ENCODE results near the gene SPNS1.
"Not testable (repeated sequence)": the region's sequence is repeated elsewhere in the genome, so short reads cannot be mapped to it uniquely, and the experiment has no call there.

Gene SPNS1

GRCh38 chr16:28964072-28964471 is 10.5 kb upstream of the SPNS1 start:
- no peak overlapping the region for H3K4me3 ChIP-seq (ENCODE audit: low read length)
- no peaks in the 10 kb centered on the region for H3K27me3 ChIP-seq (ENCODE audit: control insufficient read depth, insufficient read depth, low read length)
- no peaks in the 10 kb centered on the region for H3K4me1 ChIP-seq (ENCODE audit: control insufficient read depth, insufficient read depth, low read length)
- H3K36me3 ChIP-seq (ENCODE audit: insufficient read depth, low read length) = peaks cover 46% of the 10 kb centered on the region
- no peak overlapping the region for H3K9ac ChIP-seq (ENCODE audit: low read depth, low read length)
- H3K4me2 ChIP-seq (ENCODE audit: low read length) = no peak overlapping the region
- no peaks in the 10 kb centered on the region for H3K9me3 ChIP-seq (replicated peaks; ENCODE audit: low read length)

DNA sequence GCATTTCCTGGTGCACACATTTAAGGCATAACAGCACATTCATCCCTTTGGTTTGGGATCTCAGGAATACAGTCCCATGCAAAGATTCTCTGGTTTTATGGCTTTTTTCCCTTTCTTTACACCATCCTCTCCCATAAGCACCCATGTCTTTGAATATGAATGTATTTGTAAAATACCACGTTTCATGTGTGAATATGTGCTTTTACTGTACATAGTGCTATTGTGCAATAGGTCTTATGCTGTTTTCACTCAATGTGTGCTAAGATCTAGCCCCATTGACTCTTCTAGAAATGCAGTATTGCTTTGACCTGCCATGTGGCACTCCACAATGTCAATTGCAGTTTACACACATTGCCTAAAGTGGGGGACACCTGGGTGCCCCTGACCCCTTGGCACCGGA is 10.1 kb upstream of the SPNS1 start:
- Histone ChIP-seq H3K27me3 (ENCODE audit: control insufficient read depth, insufficient read depth, low read length) (no peaks in the 10 kb centered on the region), H3K36me3 (ENCODE audit: insufficient read depth, low read length) (peaks cover 42% of the 10 kb centered on the region), H3K9ac (ENCODE audit: low read depth, low read length) (no peak overlapping the region), H3K4me2 (ENCODE audit: low read length) (no peak overlapping the region), H3K4me1 (ENCODE audit: control insufficient read depth, insufficient read depth, low read length) (no peaks in the 10 kb centered on the region), H3K4me3 (ENCODE audit: low read length) (no peak overlapping the region), H3K9me3 (replicated peaks; ENCODE audit: low read length) (no peaks in the 10 kb centered on the region)

DNA sequence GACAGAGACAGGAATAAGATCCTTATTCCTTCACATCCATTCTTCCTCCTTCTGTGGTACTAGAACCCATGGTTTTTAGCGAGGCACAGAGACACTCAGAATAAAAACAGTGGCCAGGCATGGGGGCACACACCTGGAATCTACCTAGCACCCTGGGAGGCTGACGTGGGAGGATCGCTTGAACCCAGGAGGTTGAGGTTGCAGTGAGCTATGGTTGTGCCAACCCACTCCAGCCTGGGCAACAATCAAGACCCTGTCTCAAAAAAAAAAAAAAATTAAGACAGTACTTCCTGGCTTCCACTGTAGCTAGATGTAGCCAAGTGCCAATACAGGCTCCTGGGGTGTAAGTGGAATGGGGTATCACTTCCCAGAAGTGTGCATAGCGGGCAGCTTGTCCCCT is 7.4 kb upstream of the SPNS1 start:
- H3K4me1 ChIP-seq (ENCODE audit: control insufficient read depth, insufficient read depth, low read length) = no peaks in the 10 kb centered on the region
- H3K9ac ChIP-seq (ENCODE audit: low read depth, low read length) = no peak overlapping the region
- H3K4me2 ChIP-seq (ENCODE audit: low read length) = no peak overlapping the region
- H3K4me3 ChIP-seq (ENCODE audit: low read length) = no peak overlapping the region
- H3K9me3 ChIP-seq (replicated peaks; ENCODE audit: low read length) = no peaks in the 10 kb centered on the region
- peaks cover 28% of the 10 kb centered on the region for H3K36me3 ChIP-seq (ENCODE audit: insufficient read depth, low read length)
- H3K27me3 ChIP-seq (ENCODE audit: control insufficient read depth, insufficient read depth, low read length) = no peaks in the 10 kb centered on the region

- not testable (repeated sequence) for H3K9ac ChIP-seq (ENCODE audit: low read depth, low read length); H3K36me3 ChIP-seq (ENCODE audit: insufficient read depth, low read length); H3K4me2 ChIP-seq (ENCODE audit: low read length)
These were observed 4.9 kb upstream of the SPNS1 start for GRCh38 chr16:28969696-28970095.

GRCh38 chr16:28974007-28974436 is 556 bp upstream of the SPNS1 start:
- H3K4me1 ChIP-seq (ENCODE audit: control insufficient read depth, insufficient read depth, low read length) = peaks cover 13% of the 10 kb centered on the region

More at GRCh38 chr16:28969696-28970095, 4.9 kb upstream of the SPNS1 start:
- not testable (repeated sequence) for H3K9me3 ChIP-seq (replicated peaks; ENCODE audit: low read length); H3K4me3 ChIP-seq (ENCODE audit: low read length); H3K27me3 ChIP-seq (ENCODE audit: control insufficient read depth, insufficient read depth, low read length); H3K4me1 ChIP-seq (ENCODE audit: control insufficient read depth, insufficient read depth, low read length)

GRCh38 chr16:28975158-28975599 is 601 bp downstream of the SPNS1 start:
- no peaks in the 10 kb centered on the region for H3K27me3 ChIP-seq (ENCODE audit: control insufficient read depth, insufficient read depth, low read length)
- H3K4me3 ChIP-seq (ENCODE audit: low read length) = peak overlapping the region; percentile 84
- H3K9me3 ChIP-seq (replicated peaks; ENCODE audit: low read length) = no peaks in the 10 kb centered on the region
- H3K36me3 ChIP-seq (ENCODE audit: insufficient read depth, low read length) = peaks cover 9% of the 10 kb centered on the region
- H3K4me2 ChIP-seq (ENCODE audit: low read length) = peak overlapping the region; percentile 94
- H3K4me1 ChIP-seq (ENCODE audit: control insufficient read depth, insufficient read depth, low read length) = peaks cover 13% of the 10 kb centered on the region
- peak overlapping the region; percentile 95 for H3K9ac ChIP-seq (ENCODE audit: low read depth, low read length)

More at GRCh38 chr16:28974007-28974436, 556 bp upstream of the SPNS1 start:
- H3K9ac ChIP-seq (ENCODE audit: low read depth, low read length) = peak overlapping the region; percentile 95
- H3K36me3 ChIP-seq (ENCODE audit: insufficient read depth, low read length) = peaks cover 4% of the 10 kb centered on the region
- H3K4me3 ChIP-seq (ENCODE audit: low read length) = peak overlapping the region; percentile 84
- H3K9me3 ChIP-seq (replicated peaks; ENCODE audit: low read length) = no peaks in the 10 kb centered on the region
- no peaks in the 10 kb centered on the region for H3K27me3 ChIP-seq (ENCODE audit: control insufficient read depth, insufficient read depth, low read length)
- peak overlapping the region; percentile 94 for H3K4me2 ChIP-seq (ENCODE audit: low read length)

GRCh38 chr16:28977703-28978662 is 3.4 kb downstream of the SPNS1 start:
- Histone ChIP-seq H3K9ac (ENCODE audit: low read depth, low read length) (no peak overlapping the region), H3K4me3 (ENCODE audit: low read length) (no peak overlapping the region), H3K36me3 (ENCODE audit: insufficient read depth, low read length) (peaks cover 33% of the 10 kb centered on the region), H3K4me1 (ENCODE audit: control insufficient read depth, insufficient read depth, low read length) (peaks cover 13% of the 10 kb centered on the region), H3K4me2 (ENCODE audit: low read length) (no peak overlapping the region), H3K9me3 (replicated peaks; ENCODE audit: low read length) (peaks cover 4% of the 10 kb centered on the region), H3K27me3 (ENCODE audit: control insufficient read depth, insufficient read depth, low read length) (no peaks in the 10 kb centered on the region)

DNA sequence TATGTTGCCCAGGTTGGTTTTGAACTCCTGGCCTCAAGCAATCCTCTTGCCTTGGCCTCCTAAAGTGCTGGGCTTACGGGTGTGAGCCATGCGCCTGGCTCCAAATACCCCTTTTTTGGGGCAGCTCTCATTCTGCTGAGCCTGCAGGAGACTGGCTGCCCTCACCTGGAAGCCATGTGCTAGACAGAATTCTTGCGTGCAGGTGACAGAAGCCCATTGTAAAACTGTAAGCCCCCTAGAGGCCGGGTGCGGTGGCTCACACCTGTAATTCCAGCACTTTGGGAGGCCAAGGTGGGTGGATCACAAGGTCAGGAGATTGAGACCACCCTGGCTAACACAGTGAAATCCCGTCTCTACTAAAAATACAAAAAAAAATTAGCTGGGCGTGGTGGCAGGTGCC is 5.8 kb downstream of the SPNS1 start:
- not testable (repeated sequence) for H3K9ac ChIP-seq (ENCODE audit: low read depth, low read length); H3K9me3 ChIP-seq (replicated peaks; ENCODE audit: low read length); H3K4me3 ChIP-seq (ENCODE audit: low read length); H3K4me2 ChIP-seq (ENCODE audit: low read length); H3K27me3 ChIP-seq (ENCODE audit: control insufficient read depth, insufficient read depth, low read length)
- peaks cover 48% of the 10 kb centered on the region for H3K36me3 ChIP-seq (ENCODE audit: insufficient read depth, low read length)
- peaks cover 13% of the 10 kb centered on the region for H3K4me1 ChIP-seq (ENCODE audit: control insufficient read depth, insufficient read depth, low read length)

GRCh38 chr16:28980929-28981328 is 6.4 kb downstream of the SPNS1 start:
- Histone ChIP-seq H3K9ac (ENCODE audit: low read depth, low read length) (no peak overlapping the region), H3K36me3 (ENCODE audit: insufficient read depth, low read length) (peaks cover 54% of the 10 kb centered on the region), H3K4me3 (ENCODE audit: low read length) (no peak overlapping the region), H3K9me3 (replicated peaks; ENCODE audit: low read length) (peaks cover 4% of the 10 kb centered on the region), H3K4me1 (ENCODE audit: control insufficient read depth, insufficient read depth, low read length) (peaks cover 7% of the 10 kb centered on the region), H3K27me3 (ENCODE audit: control insufficient read depth, insufficient read depth, low read length) (no peaks in the 10 kb centered on the region), H3K4me2 (ENCODE audit: low read length) (no peak overlapping the region)

DNA sequence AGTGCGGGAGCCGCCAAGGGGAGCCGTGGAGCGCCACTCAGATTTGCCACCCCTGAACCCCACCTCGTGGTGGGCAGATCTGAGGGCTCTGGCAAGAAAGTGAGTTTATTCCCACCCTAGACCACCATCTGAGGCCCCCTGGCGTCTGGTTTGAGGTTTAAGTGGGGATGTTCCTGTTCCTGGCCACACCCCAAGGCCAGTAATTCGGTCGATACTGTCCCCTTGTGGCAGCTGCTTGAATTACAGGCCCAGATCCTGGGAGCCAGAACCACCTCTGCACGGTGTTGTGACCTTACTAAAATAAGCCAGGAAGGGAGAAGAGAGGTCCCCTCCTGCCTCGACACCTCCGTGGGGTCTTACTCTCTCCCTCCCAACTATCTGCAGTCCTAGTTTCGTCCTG is 6.9 kb downstream of the SPNS1 start:
- peaks cover 4% of the 10 kb centered on the region for H3K9me3 ChIP-seq (replicated peaks; ENCODE audit: low read length)
- peaks cover 1% of the 10 kb centered on the region for H3K4me1 ChIP-seq (ENCODE audit: control insufficient read depth, insufficient read depth, low read length)
- H3K27me3 ChIP-seq (ENCODE audit: control insufficient read depth, insufficient read depth, low read length) = no peaks in the 10 kb centered on the region
- no peak overlapping the region for H3K4me3 ChIP-seq (ENCODE audit: low read length)
- H3K36me3 ChIP-seq (ENCODE audit: insufficient read depth, low read length) = peaks cover 58% of the 10 kb centered on the region
- H3K4me2 ChIP-seq (ENCODE audit: low read length) = no peak overlapping the region
- no peak overlapping the region for H3K9ac ChIP-seq (ENCODE audit: low read depth, low read length)

- Histone ChIP-seq H3K27me3 (ENCODE audit: control insufficient read depth, insufficient read depth, low read length) (no peaks in the 10 kb centered on the region), H3K4me2 (ENCODE audit: low read length) (no peak overlapping the region), H3K9ac (ENCODE audit: low read depth, low read length) (no peak overlapping the region), H3K4me3 (ENCODE audit: low read length) (no peak overlapping the region), H3K36me3 (ENCODE audit: insufficient read depth, low read length) (peaks cover 66% of the 10 kb centered on the region), H3K9me3 (replicated peaks; ENCODE audit: low read length) (peaks cover 4% of the 10 kb centered on the region), H3K4me1 (ENCODE audit: control insufficient read depth, insufficient read depth, low read length) (no peaks in the 10 kb centered on the region)
These were observed 7.8 kb downstream of the SPNS1 start for GRCh38 chr16:28982418-28982817.

- H3K9me3 ChIP-seq (replicated peaks; ENCODE audit: low read length) = peaks cover 4% of the 10 kb centered on the region
- no peak overlapping the region for H3K9ac ChIP-seq (ENCODE audit: low read depth, low read length)
- H3K4me1 ChIP-seq (ENCODE audit: control insufficient read depth, insufficient read depth, low read length) = no peaks in the 10 kb centered on the region
- H3K4me2 ChIP-seq (ENCODE audit: low read length) = no peak overlapping the region
- no peak overlapping the region for H3K4me3 ChIP-seq (ENCODE audit: low read length)
- no peaks in the 10 kb centered on the region for H3K27me3 ChIP-seq (ENCODE audit: control insufficient read depth, insufficient read depth, low read length)
- H3K36me3 ChIP-seq (ENCODE audit: insufficient read depth, low read length) = peaks cover 70% of the 10 kb centered on the region
These were observed 8.4 kb downstream of the SPNS1 start for GRCh38 chr16:28982949-28983348.

Data from skeletal muscle satellite cell (primary cell).